Epidermal melanocyte (primary cell): ENCODE data around the gene METTL14.

Experiments
- DNase-seq: peaks from one replicate; pipeline ENCODE4 v3.0.0; 2011; ENCODE audit warnings: low spot score; ENCODE audit not compliant: insufficient read length

The METTL14 gene

DNA sequence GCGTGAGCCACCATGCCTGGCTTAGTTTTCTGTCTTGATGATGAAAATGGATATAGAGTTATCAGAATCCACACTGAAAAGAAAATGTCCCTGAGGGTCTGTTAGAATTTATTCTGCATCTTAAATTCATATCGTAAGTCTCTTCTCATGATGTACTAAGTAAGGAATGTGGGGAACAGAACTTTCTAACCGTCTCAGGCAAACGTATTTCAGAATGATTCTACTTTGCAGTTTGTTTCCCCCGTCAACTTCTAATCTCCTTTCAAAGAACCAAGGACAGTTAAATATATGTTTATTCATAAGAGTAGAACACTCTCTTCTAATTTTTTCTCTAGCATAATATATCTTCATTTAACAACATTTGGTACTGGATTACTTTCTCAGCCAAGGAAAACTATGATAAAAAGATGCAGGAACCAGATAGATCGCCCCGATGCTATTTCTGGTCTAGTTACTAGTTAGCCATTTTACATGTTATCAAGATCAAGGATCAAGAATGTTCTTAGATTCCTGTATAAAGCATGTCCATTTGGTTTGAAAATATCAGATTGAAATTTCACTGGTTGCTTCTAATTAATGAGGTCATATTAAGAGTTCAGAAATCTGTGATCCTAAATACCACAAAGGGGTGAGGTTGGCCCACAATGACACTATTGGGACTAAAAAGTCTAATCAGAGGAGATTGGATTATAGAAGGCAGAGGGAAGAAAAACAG, 49.5 kb downstream of the METTL14 start:
- DNase-seq: no peak

DNA sequence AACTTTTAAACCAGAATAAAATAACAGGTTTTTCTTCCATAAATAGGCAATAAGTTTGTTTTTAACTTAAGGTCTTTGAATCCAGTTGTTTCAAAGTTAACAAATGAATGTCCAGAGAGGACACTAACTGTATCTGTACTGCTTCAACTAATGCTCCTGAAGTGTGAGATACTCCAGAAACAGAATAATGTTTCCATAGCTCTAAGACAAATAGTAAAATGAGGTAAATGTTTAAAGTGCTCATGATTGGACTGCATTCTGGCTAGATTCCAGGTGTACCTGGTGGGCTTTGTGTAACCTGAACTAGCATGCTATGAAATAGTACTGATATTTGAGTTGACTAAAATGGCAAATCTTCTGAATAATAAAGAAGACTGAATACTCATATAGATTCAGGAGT, 51.7 kb downstream of the METTL14 start:
- DNase-seq: no peak

DNA sequence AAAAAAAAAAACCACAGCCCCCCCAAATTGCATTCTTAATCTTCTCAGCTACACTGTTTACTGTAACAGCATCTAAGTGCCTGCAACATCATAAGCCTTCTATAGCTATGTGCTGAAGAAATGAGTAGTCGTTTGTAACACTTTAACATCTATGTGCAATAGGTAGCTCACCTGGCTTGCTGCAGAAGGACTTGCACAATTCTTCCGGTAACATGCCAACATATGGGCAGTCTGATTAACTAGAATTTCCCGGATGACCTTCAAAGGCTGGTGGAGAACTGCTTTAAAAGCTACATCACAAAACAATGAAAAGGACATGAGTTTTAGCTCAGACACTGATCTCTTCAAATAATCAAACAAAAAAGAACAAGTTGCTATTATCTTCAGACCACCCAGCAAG, 52.9 kb downstream of the METTL14 start:
- DNase-seq: no peak

DNA sequence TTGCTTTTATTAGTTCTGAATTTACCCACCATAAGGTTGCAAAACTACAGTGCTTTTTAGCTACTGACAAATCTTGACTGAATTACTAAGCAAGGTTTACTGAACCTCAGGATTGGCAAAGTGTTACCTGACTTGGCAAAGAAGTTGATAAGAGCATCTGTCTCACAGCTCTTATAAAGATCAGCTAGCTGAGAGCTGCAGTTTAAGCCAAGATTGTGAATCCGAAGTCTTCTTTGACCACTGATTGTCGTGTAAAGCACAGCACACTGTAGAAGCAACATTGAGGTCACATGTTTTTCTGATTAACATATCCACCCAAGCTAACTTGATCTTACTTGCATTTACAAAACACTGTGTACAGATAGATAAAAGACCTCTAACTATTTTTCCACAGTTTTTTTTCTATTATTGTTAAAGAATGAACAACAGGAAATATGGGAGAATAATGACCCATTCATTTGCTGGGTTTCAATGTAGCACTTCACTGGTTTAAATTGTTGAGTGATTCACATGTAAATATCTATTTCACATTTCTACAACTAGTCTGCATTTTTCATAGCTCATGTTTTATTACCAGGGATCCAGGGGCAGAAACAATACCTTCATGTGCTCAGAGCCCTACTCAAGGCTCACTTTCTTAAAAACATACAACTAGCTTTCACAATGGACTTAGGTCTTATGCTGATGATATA, 54.0 kb downstream of the METTL14 start:
- DNase-seq: no peak

DNA sequence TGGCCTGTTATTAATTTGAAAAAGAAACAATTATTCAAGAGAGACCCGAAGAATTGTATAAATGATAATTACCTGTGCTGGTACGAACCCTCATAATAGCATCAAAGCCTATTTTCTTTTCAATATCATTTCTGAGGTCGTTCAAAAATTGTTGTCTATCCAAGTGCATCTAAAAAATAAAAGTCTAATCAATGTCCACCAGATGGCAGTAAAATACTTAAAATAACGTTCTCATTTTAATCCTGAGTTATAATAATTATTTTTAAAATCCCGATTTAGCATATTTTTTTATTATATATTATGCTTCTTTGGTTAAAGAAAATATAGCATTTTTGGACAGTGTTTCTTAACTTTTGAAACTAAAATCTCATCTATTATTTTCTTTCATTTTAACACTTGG, 55.7 kb downstream of the METTL14 start:
- peak; percentile 33 for DNase-seq

DNA sequence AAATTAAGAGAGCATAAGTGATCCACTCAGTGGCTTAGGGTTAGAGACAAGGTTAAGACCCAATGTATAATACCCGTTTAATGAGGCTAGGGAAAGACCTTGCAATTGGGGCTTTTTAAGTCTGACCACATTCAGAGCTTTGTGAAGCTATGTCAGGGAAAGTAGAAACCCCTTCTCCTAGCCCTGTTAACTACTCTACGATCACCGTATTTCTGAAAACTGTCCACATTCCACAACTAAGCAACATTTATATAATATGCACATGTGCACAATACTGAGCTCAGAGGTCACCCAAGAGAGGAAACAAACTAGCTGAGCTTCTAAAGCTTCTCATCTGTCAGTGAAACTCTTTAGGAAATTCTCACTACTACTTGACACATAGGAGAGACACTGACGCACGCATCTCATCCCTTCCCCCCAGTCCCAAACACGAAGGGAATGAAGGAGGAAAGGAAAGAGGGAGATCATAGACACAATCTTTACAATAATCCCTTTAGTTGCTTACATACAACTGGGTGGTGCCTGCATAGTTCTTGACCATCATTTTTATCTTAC, 56.2 kb downstream of the METTL14 start:
- no peak for DNase-seq

DNA sequence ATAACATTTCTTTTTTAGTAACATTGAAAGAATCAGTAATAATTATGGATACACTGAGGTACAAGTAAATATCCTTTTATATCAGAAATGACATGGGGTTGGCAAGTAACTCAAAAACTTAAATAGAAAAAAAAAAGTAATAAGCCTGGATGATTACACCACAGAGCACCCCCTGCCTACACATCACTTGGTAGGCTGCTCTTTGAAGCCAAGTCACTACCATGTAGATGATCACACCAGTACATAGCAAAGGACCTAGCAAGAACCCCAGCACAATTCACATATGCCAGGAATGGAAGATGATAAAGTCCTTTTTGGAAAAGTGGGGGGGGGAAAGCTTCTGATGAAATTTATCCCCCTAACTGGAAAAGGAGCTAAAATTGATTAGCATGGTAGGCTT, 56.9 kb downstream of the METTL14 start:
- DNase-seq: no peak

DNA sequence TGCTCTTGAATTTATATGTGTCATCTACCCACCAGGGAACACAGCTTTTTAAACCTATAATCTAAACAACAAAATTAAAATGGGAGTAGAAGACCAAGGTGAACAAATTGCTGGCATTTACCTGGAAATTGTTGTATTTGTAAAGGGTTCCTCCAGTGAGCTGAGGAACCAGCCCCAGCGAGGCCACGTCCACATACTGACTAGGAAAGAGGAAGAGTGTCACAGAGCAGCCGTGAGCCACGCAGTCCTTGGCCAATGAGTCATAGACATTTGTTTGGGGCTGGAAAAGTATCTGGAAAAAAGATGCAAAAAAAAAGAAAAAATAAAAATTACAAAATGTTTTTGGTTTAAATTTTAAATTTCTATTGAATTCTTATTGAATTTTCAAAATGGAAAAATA, 58.7 kb downstream of the METTL14 start:
- no peak for DNase-seq

DNA sequence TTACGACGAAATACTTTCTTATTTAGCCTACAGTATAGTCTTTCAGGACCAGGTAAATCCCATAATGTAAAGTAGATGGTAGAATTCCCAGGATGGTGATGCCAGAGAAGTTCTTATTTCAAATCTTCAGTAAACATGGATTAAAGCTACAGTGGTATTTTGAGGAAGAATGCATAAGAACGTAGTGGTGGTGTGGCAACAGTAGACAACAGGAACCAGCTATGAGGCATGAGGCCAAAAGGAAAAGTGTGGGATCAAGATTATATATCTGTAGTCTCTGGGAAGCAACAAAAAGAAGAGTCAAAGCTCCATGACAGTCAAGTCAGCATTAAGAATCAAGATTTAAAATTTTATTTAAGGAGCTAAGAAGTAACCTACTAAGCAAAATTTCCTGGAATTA, 60.2 kb downstream of the METTL14 start:
- DNase-seq: no peak

DNA sequence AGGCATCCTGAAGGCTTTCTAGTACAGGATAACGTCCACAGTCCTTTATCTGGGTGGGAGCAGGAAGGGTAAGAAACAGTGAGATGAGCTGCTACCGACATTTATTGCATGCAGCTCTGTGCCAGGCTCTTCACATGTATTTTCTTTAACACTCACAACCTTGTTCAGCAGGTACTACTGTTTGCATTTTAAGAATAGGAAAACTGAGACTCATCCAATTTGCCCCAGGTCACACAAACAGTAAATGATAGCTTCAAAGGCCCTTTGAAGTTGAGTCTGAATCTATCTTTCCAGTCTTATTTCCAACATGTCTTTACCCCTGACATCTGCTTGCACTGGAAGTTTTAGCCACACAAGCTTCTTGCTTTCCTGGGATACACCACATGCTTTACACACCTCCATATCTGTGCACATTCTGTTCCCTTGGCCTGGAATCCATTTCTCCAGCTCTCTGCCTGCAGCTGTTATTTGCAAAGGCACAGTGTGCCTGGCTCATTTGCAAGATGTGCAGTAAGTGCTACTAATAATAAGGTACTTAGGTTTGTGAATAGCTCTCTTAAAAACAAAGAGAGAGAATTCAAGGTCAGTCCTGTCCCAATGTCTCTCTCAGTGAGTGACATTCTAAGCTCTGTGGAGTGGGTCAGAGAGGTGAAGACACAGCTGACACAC, 61.2 kb downstream of the METTL14 start:
- no peak for DNase-seq

DNA sequence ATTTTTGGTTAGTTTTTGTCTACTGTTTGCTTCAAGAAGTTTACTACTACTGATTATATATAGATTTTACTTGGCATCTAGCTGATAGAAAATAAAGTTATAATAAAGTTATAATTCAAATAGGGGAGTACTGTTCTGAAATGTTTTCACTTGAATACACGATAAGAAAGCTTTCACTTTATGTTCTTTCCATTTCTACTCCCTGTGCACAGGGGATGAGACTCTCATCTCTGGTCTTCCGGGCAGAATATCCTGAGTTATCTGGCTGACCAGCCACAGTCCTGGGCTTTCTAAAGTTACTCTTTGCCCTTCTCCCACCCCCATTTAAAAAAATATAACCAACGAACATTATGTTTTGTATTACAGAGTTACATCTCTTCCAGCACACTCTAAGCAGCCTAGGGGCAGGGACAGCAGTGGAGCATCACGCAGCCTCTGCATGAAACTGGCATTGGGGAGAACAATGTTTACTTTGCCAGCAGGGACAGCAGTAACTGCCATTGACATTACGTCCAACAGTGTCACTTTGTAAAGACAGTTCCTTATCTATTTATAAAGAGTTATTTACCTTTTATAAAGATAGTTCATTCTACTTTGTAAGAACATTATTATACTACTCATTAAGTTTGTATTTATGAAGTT, 64.3 kb downstream of the METTL14 start:
- no peak for DNase-seq

DNA sequence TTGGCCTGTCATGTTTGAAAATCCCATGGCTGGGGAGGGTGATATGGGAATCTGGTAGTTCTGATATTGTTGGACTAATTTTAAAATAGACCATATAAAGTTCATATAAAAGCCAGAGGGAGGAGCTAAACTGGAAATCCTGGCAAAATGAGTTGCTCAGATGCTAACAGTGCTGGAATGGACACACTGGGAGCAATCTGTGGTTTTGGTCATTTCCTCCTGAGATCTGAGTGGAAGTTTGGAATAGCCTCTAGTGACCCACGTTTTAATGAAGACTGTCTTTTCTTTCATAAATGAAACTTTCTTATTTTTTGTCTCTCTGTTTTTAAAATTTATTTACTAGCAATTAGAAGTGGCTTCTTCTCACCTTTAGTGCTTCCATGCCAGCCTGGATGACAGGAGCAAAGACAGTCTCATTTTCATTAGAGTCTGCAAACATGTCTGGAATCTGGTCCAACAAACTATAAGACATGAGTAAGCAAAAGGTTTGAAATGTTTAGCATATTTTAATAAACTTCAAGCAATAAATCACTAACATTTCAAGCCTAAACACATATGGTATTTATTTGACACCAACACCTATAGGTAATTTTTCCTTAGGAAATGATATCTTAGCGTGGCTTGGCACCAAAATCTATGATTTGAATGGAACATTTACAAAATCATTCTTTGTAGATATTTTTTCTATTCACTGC, 66.6 kb downstream of the METTL14 start:
- no peak for DNase-seq

DNA sequence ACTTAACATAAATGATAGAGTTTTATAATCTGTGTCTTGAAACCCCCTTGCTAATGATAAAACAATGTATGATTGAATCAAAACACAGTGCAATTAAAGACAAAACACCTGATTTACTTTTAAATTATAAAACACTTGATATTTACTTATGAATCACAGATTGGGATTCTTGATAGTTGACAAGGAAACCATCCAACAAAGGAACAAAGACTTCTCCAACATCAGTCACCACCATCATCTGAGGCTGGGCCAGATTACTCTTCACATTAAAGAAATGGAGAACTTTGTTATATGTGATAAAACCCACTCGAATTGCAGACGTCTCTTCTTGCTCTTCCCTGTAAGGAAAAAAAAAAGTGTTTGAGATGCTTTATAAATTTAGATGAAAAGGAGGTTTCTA, 67.4 kb downstream of the METTL14 start:
- DNase-seq: no peak

DNA sequence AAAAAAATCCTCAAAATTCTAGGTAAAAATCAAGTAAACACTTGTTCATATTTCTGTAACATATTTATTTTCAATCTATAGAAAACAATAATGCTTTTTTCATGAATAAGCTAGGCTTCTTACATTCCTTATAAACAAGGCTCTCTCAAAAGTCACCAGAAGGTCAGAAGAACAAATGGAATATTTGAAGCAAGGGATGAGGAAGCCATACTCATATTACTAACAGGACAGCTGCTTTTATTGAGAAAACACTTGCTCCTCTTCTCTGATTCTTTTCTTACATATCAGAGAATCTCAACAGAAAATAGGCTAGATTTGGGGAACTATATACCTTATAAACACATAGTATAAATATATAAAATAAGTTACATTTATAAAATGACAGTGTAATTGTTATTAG, 67.9 kb downstream of the METTL14 start:
- no peak for DNase-seq

DNA sequence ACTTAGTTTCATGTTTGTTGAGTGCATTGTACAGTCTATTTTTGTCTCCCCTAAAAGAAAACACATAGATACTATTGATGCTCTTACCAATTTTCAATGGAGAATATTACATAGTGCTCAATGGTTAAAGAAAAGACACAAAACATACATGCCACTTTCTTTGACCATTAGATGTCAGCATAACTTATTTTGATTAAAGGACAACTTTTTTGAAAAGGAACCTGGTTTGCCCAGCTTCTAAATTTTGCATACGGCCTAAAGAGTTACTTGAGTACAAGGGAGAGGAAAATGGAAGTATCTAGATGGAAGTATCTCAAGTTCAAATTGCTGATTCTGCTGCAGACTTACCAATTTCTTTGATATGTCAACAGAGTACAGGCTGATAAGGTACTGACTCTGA, 68.5 kb downstream of the METTL14 start:
- no peak for DNase-seq

DNA sequence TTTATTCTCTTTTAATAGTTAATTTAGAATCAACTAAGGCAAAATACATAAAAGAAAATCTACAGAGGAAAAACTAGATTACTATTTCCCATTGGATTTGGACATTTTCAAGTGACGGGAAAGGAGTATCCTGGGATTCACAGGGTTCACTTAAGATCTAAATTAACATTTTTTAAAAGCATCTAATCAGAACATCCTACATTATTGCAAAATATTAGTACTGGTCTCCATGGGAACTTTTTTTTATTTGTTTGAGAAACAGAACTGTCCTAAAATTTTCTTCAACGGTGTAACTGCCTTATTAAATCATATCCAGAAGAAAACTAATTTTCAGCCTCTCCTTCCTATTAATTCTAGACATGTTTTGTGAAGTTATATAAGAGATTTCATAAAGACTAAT, 69.7 kb downstream of the METTL14 start:
- no peak for DNase-seq

DNA sequence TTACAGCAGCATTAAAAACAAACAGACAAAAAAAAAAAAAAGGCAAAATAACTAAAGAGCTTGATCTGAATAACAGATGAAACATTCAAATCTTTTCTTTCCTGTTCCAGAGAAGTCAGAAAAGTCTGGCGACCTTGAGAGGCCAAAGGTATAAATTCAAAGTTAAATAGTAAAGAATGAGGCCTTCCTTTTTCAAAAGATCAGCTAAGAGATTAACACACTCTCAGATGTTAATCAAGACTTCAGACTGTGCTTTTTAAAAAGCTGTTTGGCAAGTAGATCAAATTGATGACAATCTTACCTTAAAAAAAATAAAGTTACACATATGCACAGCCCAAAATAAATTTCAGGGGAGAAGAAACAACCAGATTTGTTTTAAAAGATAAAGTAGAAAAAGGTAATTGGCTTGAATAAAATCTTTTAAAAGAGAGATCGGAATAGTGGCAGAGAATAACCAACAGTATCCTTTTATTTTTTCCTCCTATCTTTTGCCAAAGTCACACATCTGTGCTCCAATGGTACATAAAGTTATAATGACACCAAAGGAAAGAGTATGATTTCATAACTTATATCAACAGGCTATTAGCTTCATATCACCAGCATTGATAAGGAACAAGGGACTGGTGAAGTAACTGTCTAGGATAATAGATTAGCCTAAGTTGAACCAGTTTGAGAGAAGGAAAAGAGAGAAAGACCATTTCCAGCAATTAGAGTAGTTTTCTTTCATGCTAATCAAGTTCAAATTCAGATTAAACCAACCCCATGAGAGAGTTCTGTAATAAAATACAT, 70.4 kb downstream of the METTL14 start:
- no peak for DNase-seq

DNA sequence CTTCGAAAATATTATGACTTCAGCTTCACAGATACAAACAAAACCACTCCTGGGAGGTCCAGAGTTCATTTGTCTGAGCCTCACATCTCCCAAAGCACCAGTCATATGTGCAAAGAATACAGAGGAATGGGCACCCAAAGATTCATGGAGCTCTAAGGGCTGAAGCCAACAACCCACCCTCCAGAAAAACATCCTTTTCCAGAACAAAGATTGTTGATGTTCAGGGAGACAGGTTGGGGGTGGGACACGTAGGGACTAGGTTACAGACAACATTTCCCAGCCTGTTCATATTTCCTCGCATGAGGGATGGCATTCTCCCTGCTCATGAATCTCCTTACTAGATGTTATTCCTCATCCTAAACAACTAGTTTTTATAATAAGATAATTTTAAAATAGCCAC, 71.2 kb downstream of the METTL14 start:
- DNase-seq: no peak

DNA sequence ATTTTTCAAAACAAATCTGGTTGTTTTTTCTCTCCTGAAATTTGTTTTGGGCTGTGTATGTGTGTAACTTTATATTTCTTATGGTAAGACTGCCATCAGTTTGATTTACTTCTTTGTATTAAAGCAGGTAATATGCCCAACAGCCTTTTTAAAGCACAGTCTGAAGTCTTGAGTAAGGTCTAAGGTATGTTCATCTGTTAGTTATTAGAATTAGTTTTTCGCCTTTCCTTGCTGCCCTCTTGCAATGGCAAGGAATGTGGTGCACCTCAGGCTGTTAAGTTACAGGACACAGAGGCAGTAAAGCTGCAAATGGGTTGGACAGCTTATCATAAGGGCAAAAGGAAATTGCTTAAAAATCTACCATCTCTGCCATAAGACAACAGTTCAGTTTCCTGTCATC, 71.8 kb downstream of the METTL14 start:
- DNase-seq: no peak

DNA sequence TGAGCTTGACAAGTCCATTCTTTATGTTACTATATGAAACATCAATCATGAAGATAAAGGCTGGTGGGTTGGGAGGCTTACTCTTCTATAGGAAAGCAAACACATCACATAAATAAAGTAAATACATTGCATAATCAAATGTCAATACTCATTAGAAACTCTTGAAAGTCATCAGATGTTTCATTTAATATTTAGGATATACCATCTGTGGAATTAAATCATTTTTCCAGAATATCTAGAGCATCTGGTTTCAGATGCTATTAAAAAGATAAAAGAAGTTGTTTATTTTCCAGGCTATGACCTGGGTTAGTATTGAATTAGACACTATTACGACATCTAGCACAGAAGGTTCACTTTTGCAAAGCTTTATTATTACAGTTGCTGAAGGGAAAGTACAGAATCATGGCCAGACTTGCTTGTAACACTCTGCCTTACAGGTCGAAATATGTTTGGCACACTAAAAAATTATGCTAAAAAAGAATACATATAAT, 72.6 kb downstream of the METTL14 start:
- DNase-seq: no peak
